ENCODE results near the gene KCND1. TPM values are rescaled to one million over a fixed set of nuclear protein-coding genes. Genes with fewer than 3 reads are reported as not detected.

KCND1 gene
- total and polyA plus RNA-seq, 2 experiments from 2014 or later: 2.6 to 3.1 TPM

GRCh38 chrX:48942895-48943294 lies 28.7 kb downstream of the KCND1 start:
- Histone ChIP-seq H3K36me3 (no peaks in the 10 kb centered on the region), H3K9me3 (ENCODE audit: low read depth) (no peaks in the 10 kb centered on the region), H3K27me3 (no peaks in the 10 kb centered on the region), H3K4me3 (no peak overlapping the region), H3K4me1 (ENCODE audit: low read depth) (no peaks in the 10 kb centered on the region), H3K27ac (no peak overlapping the region)
- TF ChIP-seq CTCF (IDR thresholded peaks at IDR 0.05; ENCODE audit: low read depth, low read length): no peak
- no peak for DNase-seq (ENCODE audit: low read depth in 1 of 2, low spot score in 1 of 2)

DNA sequence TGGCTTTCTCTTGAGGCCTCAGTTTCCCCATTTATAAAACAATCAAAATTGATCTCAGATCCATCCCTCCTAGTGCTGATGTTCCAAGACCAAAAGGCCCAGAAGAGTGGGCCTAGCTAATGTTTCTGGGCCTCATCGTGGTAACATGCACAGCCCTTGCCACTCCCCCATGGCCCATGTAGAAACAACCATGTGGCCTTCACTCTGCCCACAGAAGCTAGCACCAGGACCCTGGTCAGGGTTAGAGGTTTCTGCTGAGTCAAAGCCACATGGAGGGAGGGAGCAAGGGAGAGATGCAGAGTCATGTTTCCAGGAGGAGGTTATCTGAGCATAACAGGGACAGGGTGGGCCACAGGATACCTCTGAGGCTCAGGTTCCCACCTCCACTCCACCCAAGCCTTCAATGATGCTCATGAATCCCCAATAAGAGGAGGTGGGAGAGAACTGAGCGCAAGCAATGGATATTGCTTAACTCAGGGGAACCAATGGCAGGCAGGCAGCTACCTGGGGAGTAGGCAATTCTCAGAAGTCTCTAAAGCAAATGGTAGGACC lies 31.2 kb downstream of the KCND1 start:
- Histone ChIP-seq H3K4me1 (ENCODE audit: low read depth) (no peaks in the 10 kb centered on the region), H3K27me3 (no peaks in the 10 kb centered on the region), H3K4me3 (no peak overlapping the region), H3K27ac (no peak overlapping the region), H3K9me3 (ENCODE audit: low read depth) (no peaks in the 10 kb centered on the region), H3K36me3 (no peaks in the 10 kb centered on the region)
- DNase-seq (ENCODE audit: low read depth in 1 of 2, low spot score in 1 of 2): no peak
- TF ChIP-seq CTCF (IDR thresholded peaks at IDR 0.05; ENCODE audit: low read depth, low read length): no peak

DNA sequence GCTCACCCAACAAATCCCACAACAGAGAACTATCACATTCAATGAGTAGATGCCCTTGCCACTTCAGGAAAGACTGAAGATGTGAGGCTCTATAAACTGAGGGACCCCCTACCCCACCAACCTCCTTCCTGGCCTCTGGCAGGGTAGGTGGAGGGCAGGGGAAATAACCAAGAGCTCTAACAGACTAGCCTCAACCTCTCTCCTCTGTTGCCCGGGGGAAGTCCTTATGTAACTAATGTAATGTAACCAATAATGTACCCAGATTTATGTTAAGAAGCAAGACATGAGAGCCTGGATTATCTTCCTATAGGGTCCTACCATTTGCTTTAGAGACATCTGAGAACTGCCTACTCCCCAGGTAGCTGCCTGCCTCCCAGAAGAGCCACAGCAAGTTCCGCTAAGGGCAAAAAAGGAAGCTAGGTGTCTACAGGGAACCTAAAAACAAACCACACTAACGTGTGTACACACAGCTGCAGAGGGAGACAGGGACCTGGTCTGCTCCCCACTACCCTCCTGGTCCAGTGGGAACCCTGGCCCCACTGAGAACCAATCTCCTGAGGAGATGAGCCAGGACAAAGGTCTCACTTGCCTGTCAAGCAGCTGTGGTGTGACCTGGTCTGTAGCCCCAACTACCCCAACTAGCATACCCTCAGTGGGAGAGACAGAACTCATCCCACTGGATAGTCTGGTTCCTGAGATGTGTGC lies 32.0 kb downstream of the KCND1 start:
- Histone ChIP-seq H3K4me3 (no peak overlapping the region), H3K27ac (no peak overlapping the region), H3K4me1 (ENCODE audit: low read depth) (no peaks in the 10 kb centered on the region), H3K9me3 (ENCODE audit: low read depth) (no peaks in the 10 kb centered on the region), H3K27me3 (no peaks in the 10 kb centered on the region), H3K36me3 (no peaks in the 10 kb centered on the region)
- TF ChIP-seq CTCF (IDR thresholded peaks at IDR 0.05; ENCODE audit: low read depth, low read length): no peak
- no peak for DNase-seq (ENCODE audit: low read depth in 1 of 2, low spot score in 1 of 2)

- Histone ChIP-seq H3K27ac (peak overlapping the region; percentile 23), H3K36me3 (peaks cover 2% of the 10 kb centered on the region), H3K27me3 (no peaks in the 10 kb centered on the region), H3K4me1 (ENCODE audit: low read depth) (no peaks in the 10 kb centered on the region), H3K4me3 (no peak overlapping the region), H3K9me3 (ENCODE audit: low read depth) (no peaks in the 10 kb centered on the region)
- no peak for TF ChIP-seq CTCF (IDR thresholded peaks at IDR 0.05; ENCODE audit: low read depth, low read length)
- no peak for DNase-seq (ENCODE audit: low read depth in 1 of 2, low spot score in 1 of 2)
Observed at GRCh38 chrX:48938721-48939425, 32.8 kb downstream of the KCND1 start.

DNA sequence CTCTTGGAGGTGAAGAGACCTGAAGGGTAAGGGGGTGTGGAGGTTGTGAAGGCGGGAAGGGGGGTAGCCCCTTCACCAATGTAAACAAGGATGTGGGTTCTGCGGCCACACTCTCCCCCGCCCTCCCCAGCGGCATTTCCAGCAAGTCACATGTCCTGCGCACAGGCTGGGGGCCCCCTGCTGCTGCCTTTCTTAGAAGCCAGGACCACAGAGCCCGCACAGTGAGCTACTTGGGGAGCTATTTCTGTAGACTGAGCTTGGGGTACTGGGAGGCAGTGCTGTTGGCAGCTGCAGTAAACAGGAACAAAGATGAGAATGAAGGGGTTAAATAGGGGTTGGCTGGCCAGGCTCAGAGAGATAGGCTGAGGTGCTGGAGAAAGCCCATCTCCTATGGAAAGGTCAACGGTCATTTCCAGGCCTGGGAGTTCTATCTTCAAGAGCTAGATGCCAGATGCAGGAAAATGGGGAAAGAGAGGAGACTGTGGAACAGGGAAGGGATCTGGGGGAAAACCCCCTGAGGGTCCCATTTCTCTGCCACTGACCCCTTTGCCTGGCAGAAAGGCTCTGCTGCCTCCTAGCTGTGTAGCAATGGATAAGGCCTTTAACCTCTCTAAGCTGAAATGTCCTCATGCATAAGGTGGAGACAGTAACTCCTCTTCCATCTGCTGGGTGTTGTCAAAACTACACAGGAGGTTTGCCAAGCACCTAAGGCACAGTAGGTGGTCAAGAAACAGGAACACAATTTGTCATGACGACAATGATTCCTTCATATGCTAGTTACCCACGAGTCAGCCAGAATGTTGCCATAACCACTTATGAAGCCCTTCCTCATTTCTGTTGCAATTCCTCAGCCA lies 34.4 kb downstream of the KCND1 start:
- Histone ChIP-seq H3K4me3 (no peak overlapping the region), H3K36me3 (peaks cover 7% of the 10 kb centered on the region)
- DNase-seq (ENCODE audit: low read depth in 1 of 2, low spot score in 1 of 2): peak; percentile 30 to 34

More for the DNA sequence above, 34.4 kb downstream of the KCND1 start:
- Histone ChIP-seq H3K27me3 (no peaks in the 10 kb centered on the region), H3K27ac (peak overlapping the region; percentile 84), H3K4me1 (ENCODE audit: low read depth) (no peaks in the 10 kb centered on the region), H3K9me3 (ENCODE audit: low read depth) (no peaks in the 10 kb centered on the region)
- TF ChIP-seq CTCF (IDR thresholded peaks at IDR 0.05; ENCODE audit: low read depth, low read length): no peak
